SK-N-MC (cell line): Measurements from ENCODE around the gene ADARB1.

ENCODE experiments used
- DNase-seq: peaks from one replicate; pipeline ENCODE4 v3.0.0-alpha.2; 2011; ENCODE audit warnings: low read depth, low spot score
- H3K27ac ChIP-seq: fragments of 200-600 bp; sonication (generic); 2 replicates; pipeline ENCODE4 v1.5.1; 2016; ENCODE audit warnings: mixed run types
- H3K36me3 ChIP-seq: fragments of 200-600 bp; sonication (generic); 2 replicates; pipeline ENCODE4 v1.6.1; 2017; ENCODE audit warnings: antibody characterized with exemption, low read length, mixed read lengths; ENCODE audit not compliant: insufficient read depth
- H3K4me3 ChIP-seq: fragments of 200-600 bp; sonication (generic); 2 replicates; pipeline ENCODE4 v1.5.1; 2016
- H3K9ac ChIP-seq: fragments of 200-600 bp; sonication (generic); 2 replicates; pipeline ENCODE4 v1.8.0; 2017; ENCODE audit warnings: mixed run types, mixed read lengths; ENCODE audit not compliant: insufficient read length
- H3K9me3 ChIP-seq: fragments of 200-600 bp; sonication (generic); 2 replicates; pipeline ENCODE4 v1.6.1; 2017; ENCODE audit warnings: low read depth, mild to moderate bottlenecking, antibody characterized with exemption, low read length, moderate library complexity, mixed read lengths
- EZH2 ChIP-seq: fragments of 200-600 bp; sonication (generic); IDR thresholded peaks from one replicate; pipeline ENCODE4 v1.6.1; 2017; ENCODE audit warnings: antibody characterized with exemption
- FOXP2 ChIP-seq: optimal IDR thresholded peaks from 2 replicates; pipeline ENCODE3; 2011; ENCODE audit warnings: mild to moderate bottlenecking, moderate library complexity; ENCODE audit not compliant: insufficient read depth; ENCODE audit errors: extremely low read length, control extremely low read depth
- POLR2AphosphoS5 ChIP-seq: IDR thresholded peaks from 2 replicates; pipeline ENCODE4 v1.6.1; 2012; ENCODE audit warnings: mild to moderate bottlenecking, low read depth, low read length, borderline replicate concordance

ADARB1 gene

DNA sequence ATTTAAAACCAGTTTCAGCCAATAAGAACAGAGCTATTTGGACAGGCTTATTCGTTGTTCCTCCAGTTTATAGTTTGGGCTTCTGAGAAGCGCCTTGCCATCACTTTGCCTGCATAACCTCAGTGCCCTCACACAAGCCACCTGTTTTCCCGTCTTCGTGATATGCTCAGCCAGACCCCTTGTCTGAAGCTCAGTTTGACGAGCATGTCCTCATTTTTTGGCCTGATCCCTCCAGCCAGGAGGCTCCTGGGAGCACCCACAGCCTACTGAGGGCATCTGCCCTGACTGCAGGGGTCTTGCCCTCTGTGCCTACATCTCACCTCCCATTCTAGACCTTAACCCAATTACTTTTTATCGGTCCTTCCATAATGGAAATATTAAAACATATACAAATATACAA, 95.3 kb downstream of the ADARB1 start:
- Histone ChIP-seq H3K36me3 (peaks cover 5% of the 10 kb centered on the region; the same call in 1 of the 2 replicates), H3K9me3 (no peaks in the 10 kb centered on the region), H3K9ac (no peak overlapping the region), H3K27ac (peak overlapping the region; percentile 80), H3K4me3 (peak overlapping the region; percentile 57; the same call in 1 of the 2 replicates)
- DNase-seq, result no peak
- no peak for TF ChIP-seq EZH2
- no peak for TF ChIP-seq POLR2AphosphoS5
- no peak for TF ChIP-seq FOXP2

DNA sequence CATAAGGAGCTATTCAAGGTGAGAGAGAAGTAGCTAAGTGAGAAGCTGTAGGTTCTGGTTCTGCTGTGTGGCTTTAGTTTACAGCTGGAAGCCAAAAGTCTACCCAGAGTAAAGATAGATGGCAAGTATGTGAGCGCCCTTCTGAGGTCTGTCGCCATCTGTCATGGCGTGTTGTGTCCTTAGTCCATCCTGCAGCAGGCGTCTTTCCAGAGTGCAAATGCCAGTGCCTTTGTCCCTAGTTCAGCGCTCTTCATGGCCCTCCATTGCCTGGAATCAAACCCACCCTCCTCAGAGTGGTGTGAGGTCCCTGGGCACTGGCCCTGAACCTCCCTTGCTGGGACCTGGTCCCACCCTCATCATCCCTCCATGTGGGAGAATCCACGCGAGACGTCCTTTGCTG, 96.6 kb downstream of the ADARB1 start:
- TF ChIP-seq POLR2AphosphoS5 (no peak), FOXP2 (no peak), EZH2 (no peak)
- no peak for DNase-seq
- Histone ChIP-seq H3K4me3 (no peak overlapping the region), H3K9me3 (no peaks in the 10 kb centered on the region), H3K36me3 (peaks cover 11% of the 10 kb centered on the region; the same call in 1 of the 2 replicates), H3K27ac (no peak overlapping the region), H3K9ac (no peak overlapping the region)

DNA sequence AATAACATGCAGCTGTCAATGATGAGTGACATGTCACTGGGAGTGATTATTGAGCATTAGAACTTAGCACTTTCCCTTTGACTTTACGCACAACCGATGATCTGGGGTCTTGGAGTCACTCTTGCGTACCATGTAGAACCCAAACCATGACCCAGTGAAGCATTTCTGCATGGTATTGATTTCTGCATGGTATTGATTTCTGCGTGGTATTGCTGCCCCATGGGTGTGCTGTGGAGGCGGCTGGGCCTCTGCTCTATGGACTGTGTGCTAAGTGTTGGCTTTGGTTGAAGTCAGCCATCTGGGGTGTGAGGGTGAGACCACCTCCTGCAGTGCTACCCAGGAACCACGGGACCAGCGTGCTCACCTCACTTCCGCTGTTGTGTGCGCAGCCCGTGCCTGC, 98.0 kb downstream of the ADARB1 start:
- no peak for TF ChIP-seq EZH2
- TF ChIP-seq POLR2AphosphoS5, result no peak
- TF ChIP-seq FOXP2, result no peak
- H3K36me3 ChIP-seq, result peaks cover 17% of the 10 kb centered on the region; the same call in 1 of the 2 replicates
- no peak overlapping the region for H3K9ac ChIP-seq
- H3K9me3 ChIP-seq, result no peaks in the 10 kb centered on the region
- no peak overlapping the region for H3K4me3 ChIP-seq
- H3K27ac ChIP-seq, result no peak overlapping the region
- no peak for DNase-seq

- no peak overlapping the region for H3K9ac ChIP-seq
- H3K4me3 ChIP-seq, result no peak overlapping the region
- H3K36me3 ChIP-seq, result peaks cover 22% of the 10 kb centered on the region; the same call in 1 of the 2 replicates
- TF ChIP-seq EZH2 (no peak), FOXP2 (no peak), POLR2AphosphoS5 (no peak)
- no peak overlapping the region for H3K27ac ChIP-seq
- DNase-seq, result no peak
- H3K9me3 ChIP-seq, result no peaks in the 10 kb centered on the region
These were observed 101.1 kb downstream of the ADARB1 start for GRCh38 chr21:45175326-45176095.

GRCh38 chr21:45176141-45176540, 101.8 kb downstream of the ADARB1 start:
- no peaks in the 10 kb centered on the region for H3K9me3 ChIP-seq

DNA sequence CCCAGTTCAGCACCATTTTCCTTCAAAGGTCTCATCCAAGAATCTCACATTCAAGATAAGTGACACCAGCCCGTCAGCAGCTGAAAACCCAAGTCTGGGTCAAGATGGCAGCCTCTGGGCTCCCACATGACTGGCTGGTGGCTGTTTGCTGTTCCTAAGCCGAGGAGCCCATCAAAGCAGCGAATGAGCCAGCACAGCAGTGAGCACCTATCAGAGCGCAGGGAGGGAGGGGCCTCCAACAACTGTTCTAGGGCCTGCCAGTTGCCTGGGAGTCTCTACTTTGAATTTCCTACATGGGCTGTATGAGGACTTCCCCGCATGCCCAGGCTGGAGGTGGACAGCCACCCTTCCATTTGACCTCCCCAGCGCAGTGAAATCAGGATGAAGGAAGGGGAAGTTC, 102.7 kb downstream of the ADARB1 start:
- DNase-seq, result no peak
- H3K9ac ChIP-seq, result no peak overlapping the region
- TF ChIP-seq FOXP2 (no peak), POLR2AphosphoS5 (no peak), EZH2 (no peak)
- no peaks in the 10 kb centered on the region for H3K9me3 ChIP-seq
- no peak overlapping the region for H3K4me3 ChIP-seq
- H3K36me3 ChIP-seq, result peaks cover 28% of the 10 kb centered on the region; the same call in 1 of the 2 replicates
- H3K27ac ChIP-seq, result no peak overlapping the region

More at GRCh38 chr21:45176141-45176540, 101.8 kb downstream of the ADARB1 start:
- Histone ChIP-seq H3K36me3 (peaks cover 23% of the 10 kb centered on the region; the same call in 1 of the 2 replicates), H3K9ac (no peak overlapping the region), H3K27ac (no peak overlapping the region), H3K4me3 (no peak overlapping the region)
- TF ChIP-seq EZH2 (no peak), POLR2AphosphoS5 (no peak), FOXP2 (no peak)
- no peak for DNase-seq

GRCh38 chr21:45178070-45178608, 103.8 kb downstream of the ADARB1 start:
- DNase-seq, result no peak
- no peaks in the 10 kb centered on the region for H3K9me3 ChIP-seq
- H3K4me3 ChIP-seq, result no peak overlapping the region
- H3K27ac ChIP-seq, result no peak overlapping the region
- TF ChIP-seq POLR2AphosphoS5 (no peak), EZH2 (no peak), FOXP2 (no peak)
- peaks cover 37% of the 10 kb centered on the region for H3K36me3 ChIP-seq
- H3K9ac ChIP-seq, result no peak overlapping the region

DNA sequence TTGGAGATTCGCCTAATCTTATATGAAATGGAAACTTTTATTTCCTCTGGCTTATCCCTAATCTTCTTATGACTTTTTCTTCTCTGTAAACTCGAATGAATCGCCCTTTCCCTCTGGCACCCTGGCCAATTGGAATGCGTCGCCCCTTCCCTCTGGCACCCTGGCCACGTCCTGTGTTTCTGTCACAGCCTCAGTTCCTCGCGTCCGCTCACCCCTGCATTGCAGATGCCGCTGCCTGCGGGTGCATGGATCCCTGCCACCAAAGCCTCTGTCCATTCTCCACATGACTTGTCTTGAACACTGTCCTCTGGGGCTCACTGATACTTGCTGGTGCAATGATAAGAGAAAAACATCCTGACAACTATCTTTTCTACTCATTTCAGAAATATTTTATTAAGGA, 104.6 kb downstream of the ADARB1 start:
- Histone ChIP-seq H3K9me3 (no peaks in the 10 kb centered on the region), H3K9ac (no peak overlapping the region), H3K4me3 (no peak overlapping the region), H3K36me3 (peaks cover 45% of the 10 kb centered on the region), H3K27ac (no peak overlapping the region)
- no peak for DNase-seq
- TF ChIP-seq POLR2AphosphoS5, result no peak
- TF ChIP-seq FOXP2, result no peak
- no peak for TF ChIP-seq EZH2
